ENCODE data around the gene ACTR5.

ACTR5 gene

GRCh38 chr20:38747495-38748096 lies 664 bp upstream of the ACTR5 start:
- peak overlapping the region; percentile 67 for H3K4me3 ChIP-seq (ENCODE audit: severe bottlenecking)
- TF ChIP-seq, protein P1, sequence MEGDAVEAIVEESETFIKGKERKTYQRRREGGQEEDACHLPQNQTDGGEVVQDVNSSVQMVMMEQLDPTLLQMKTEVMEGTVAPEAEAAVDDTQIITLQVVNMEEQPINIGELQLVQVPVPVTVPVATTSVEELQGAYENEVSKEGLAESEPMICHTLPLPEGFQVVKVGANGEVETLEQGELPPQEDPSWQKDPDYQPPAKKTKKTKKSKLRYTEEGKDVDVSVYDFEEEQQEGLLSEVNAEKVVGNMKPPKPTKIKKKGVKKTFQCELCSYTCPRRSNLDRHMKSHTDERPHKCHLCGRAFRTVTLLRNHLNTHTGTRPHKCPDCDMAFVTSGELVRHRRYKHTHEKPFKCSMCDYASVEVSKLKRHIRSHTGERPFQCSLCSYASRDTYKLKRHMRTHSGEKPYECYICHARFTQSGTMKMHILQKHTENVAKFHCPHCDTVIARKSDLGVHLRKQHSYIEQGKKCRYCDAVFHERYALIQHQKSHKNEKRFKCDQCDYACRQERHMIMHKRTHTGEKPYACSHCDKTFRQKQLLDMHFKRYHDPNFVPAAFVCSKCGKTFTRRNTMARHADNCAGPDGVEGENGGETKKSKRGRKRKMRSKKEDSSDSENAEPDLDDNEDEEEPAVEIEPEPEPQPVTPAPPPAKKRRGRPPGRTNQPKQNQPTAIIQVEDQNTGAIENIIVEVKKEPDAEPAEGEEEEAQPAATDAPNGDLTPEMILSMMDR (IDR thresholded peaks at IDR 0.05; ENCODE audit: poor library complexity, severe bottlenecking): no peak
- peaks cover 4% of the 10 kb centered on the region for H3K4me1 ChIP-seq (ENCODE audit: insufficient read depth, poor library complexity, severe bottlenecking)
- DNase-seq (ENCODE audit: low spot score) (peak; percentile 72), ATAC-seq (ENCODE audit: low read depth) (no peak)
- no peaks in the 10 kb centered on the region for H3K9me3 ChIP-seq (ENCODE audit: severe bottlenecking)
- H3K27ac ChIP-seq (ENCODE audit: poor library complexity, severe bottlenecking): peak overlapping the region; percentile 48
- H3K36me3 ChIP-seq (ENCODE audit: low read depth): peaks cover 28% of the 10 kb centered on the region
- no peaks in the 10 kb centered on the region for H3K27me3 ChIP-seq (ENCODE audit: insufficient read depth, poor library complexity, severe bottlenecking)

DNA sequence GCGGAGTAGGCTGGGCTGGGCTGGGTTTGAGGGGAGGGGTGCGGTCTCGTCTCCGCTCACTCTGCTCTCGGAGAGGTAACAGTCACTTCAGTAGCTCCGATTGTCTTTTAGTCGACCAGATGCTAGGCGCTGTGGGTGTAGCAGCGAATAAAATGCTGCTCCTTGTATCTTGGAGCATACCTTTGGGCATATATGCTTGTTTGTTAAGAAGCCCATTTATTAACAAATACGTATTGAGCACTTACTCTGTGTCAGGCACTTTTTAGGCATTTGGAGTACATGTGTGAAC lies 545 bp downstream of the ACTR5 start:
- DNase-seq (ENCODE audit: low spot score) (no peak), ATAC-seq (ENCODE audit: low read depth) (peak; percentile 80)
- no peaks in the 10 kb centered on the region for H3K9me3 ChIP-seq (ENCODE audit: severe bottlenecking)
- TF ChIP-seq, protein P1 (IDR thresholded peaks at IDR 0.05; ENCODE audit: poor library complexity, severe bottlenecking): no peak
- peak overlapping the region; percentile 67 for H3K4me3 ChIP-seq (ENCODE audit: severe bottlenecking)
- no peaks in the 10 kb centered on the region for H3K27me3 ChIP-seq (ENCODE audit: insufficient read depth, poor library complexity, severe bottlenecking)
- H3K27ac ChIP-seq (ENCODE audit: poor library complexity, severe bottlenecking): peak overlapping the region; percentile 48
- H3K36me3 ChIP-seq (ENCODE audit: low read depth): peaks cover 40% of the 10 kb centered on the region
- H3K4me1 ChIP-seq (ENCODE audit: insufficient read depth, poor library complexity, severe bottlenecking): peaks cover 4% of the 10 kb centered on the region

GRCh38 chr20:38751360-38751976 lies 3.2 kb downstream of the ACTR5 start:
- ATAC-seq (ENCODE audit: low read depth) (no peak), DNase-seq (ENCODE audit: low spot score) (no peak)
- no peaks in the 10 kb centered on the region for H3K27me3 ChIP-seq (ENCODE audit: insufficient read depth, poor library complexity, severe bottlenecking)
- H3K36me3 ChIP-seq (ENCODE audit: low read depth): peaks cover 67% of the 10 kb centered on the region
- TF ChIP-seq, protein P1 (IDR thresholded peaks at IDR 0.05; ENCODE audit: poor library complexity, severe bottlenecking): peak; percentile 99
- peaks cover 4% of the 10 kb centered on the region for H3K4me1 ChIP-seq (ENCODE audit: insufficient read depth, poor library complexity, severe bottlenecking)
- no peak overlapping the region for H3K4me3 ChIP-seq (ENCODE audit: severe bottlenecking)
- no peak overlapping the region for H3K27ac ChIP-seq (ENCODE audit: poor library complexity, severe bottlenecking)
- H3K9me3 ChIP-seq (ENCODE audit: severe bottlenecking): no peaks in the 10 kb centered on the region

- Histone ChIP-seq H3K36me3 (ENCODE audit: low read depth) (peaks cover 72% of the 10 kb centered on the region), H3K4me1 (ENCODE audit: insufficient read depth, poor library complexity, severe bottlenecking) (peaks cover 4% of the 10 kb centered on the region)
- TF ChIP-seq, protein P1 (IDR thresholded peaks at IDR 0.05; ENCODE audit: poor library complexity, severe bottlenecking): no peak
These were observed 3.8 kb downstream of the ACTR5 start for GRCh38 chr20:38752029-38752428.

GRCh38 chr20:38754924-38755323 lies 6.7 kb downstream of the ACTR5 start:
- TF ChIP-seq, protein P1 (IDR thresholded peaks at IDR 0.05; ENCODE audit: poor library complexity, severe bottlenecking): no peak
- no peaks in the 10 kb centered on the region for H3K4me1 ChIP-seq (ENCODE audit: insufficient read depth, poor library complexity, severe bottlenecking)
- no peak for DNase-seq (ENCODE audit: low spot score)
- no peak for ATAC-seq (ENCODE audit: low read depth)
- no peak overlapping the region for H3K27ac ChIP-seq (ENCODE audit: poor library complexity, severe bottlenecking)
- H3K4me3 ChIP-seq (ENCODE audit: severe bottlenecking): no peak overlapping the region
- H3K9me3 ChIP-seq (ENCODE audit: severe bottlenecking): no peaks in the 10 kb centered on the region
- no peaks in the 10 kb centered on the region for H3K27me3 ChIP-seq (ENCODE audit: insufficient read depth, poor library complexity, severe bottlenecking)
- H3K36me3 ChIP-seq (ENCODE audit: low read depth): peaks cover 98% of the 10 kb centered on the region

More at GRCh38 chr20:38752029-38752428, 3.8 kb downstream of the ACTR5 start:
- ATAC-seq (ENCODE audit: low read depth): no peak
- H3K4me3 ChIP-seq (ENCODE audit: severe bottlenecking): no peak overlapping the region
- H3K27me3 ChIP-seq (ENCODE audit: insufficient read depth, poor library complexity, severe bottlenecking): no peaks in the 10 kb centered on the region
- no peaks in the 10 kb centered on the region for H3K9me3 ChIP-seq (ENCODE audit: severe bottlenecking)
- no peak for DNase-seq (ENCODE audit: low spot score)
- H3K27ac ChIP-seq (ENCODE audit: poor library complexity, severe bottlenecking): no peak overlapping the region
